PC-9 (cell line): ENCODE results near the gene SLCO2A1. TPM values are rescaled to one million over a fixed set of nuclear protein-coding genes. Genes with fewer than 3 reads are reported as not detected.

Experiments
- BruUV-seq: library from RNA; stranded (reverse); fragments of 400-500 nt; replicated peaks from 2 replicates; lab custom pipeline; 2021; lab: Mats Ljungman, UMichigan
- CTCF ChIA-PET: fragments of 300-600 bp; sonication (Branson Sonifier 250); formaldehyde crosslinking; loops from one replicate; lab custom pipeline; 2022; ENCODE audit warnings: antibody characterized with exemption; lab: Charles Lee
- POLR2A ChIA-PET: fragments of 300-600 bp; sonication (Branson Sonifier 250); formaldehyde crosslinking; loops from one replicate; lab custom pipeline; 2022; ENCODE audit warnings: antibody characterized with exemption; ENCODE audit not compliant: unreplicated experiment; lab: Charles Lee
- DNase-seq, 2 experiments: peaks; one replicate each; pipeline versions ENCODE4 v3.0.0 to v3.0.0-alpha.2; 2015 to 2022; ENCODE audit warnings: mixed read lengths in 1 of 2
- H2AFZ ChIP-seq: fragments of 200-600 bp; sonication (generic); 2 replicates; pipeline ENCODE4 v1.8.1; 2017; ENCODE audit warnings: antibody characterized with exemption
- H3F3A ChIP-seq: fragments of 200-600 bp; sonication (generic); 2 replicates; pipeline ENCODE4 v1.8.1; 2017; ENCODE audit warnings: antibody characterized with exemption, mild to moderate bottlenecking, low read depth; ENCODE audit not compliant: insufficient read depth
- H3K27ac ChIP-seq: fragments of 200-600 bp; sonication (generic); 2 replicates; pipeline ENCODE4 v1.6.1; 2016; ENCODE audit warnings: mixed run types
- H3K27me3 ChIP-seq: fragments of 200-600 bp; sonication (generic); 2 replicates; pipeline ENCODE4 v1.6.1; 2016; ENCODE audit warnings: low read depth, mixed run types; ENCODE audit not compliant: insufficient read depth
- H3K36me3 ChIP-seq: fragments of 200-600 bp; sonication (generic); 2 replicates; pipeline ENCODE4 v1.6.1; 2016; ENCODE audit warnings: low read depth, mixed run types
- H3K4me1 ChIP-seq: fragments of 200-600 bp; sonication (generic); replicated peaks from 2 replicates; pipeline ENCODE4 v1.6.1; 2016; ENCODE audit warnings: mixed run types; ENCODE audit not compliant: insufficient read depth
- H3K4me2 ChIP-seq: fragments of 200-600 bp; sonication (generic); 2 replicates; pipeline ENCODE4 v1.6.1; 2017; ENCODE audit warnings: mixed run types
- H3K4me3 ChIP-seq: fragments of 200-600 bp; sonication (generic); 2 replicates; pipeline ENCODE4 v1.6.1; 2016; ENCODE audit warnings: mixed run types
- H3K79me2 ChIP-seq: fragments of 200-600 bp; sonication (generic); 2 replicates; pipeline ENCODE4 v1.6.1; 2017; ENCODE audit warnings: low read depth, mixed run types
- H3K9me2 ChIP-seq: fragments of 200-600 bp; sonication (generic); 2 replicates; pipeline ENCODE4 v1.8.1; 2017; ENCODE audit warnings: mild to moderate bottlenecking; ENCODE audit not compliant: insufficient read depth
- H3K9me3 ChIP-seq: fragments of 200-600 bp; sonication (generic); 2 replicates; pipeline ENCODE4 v1.8.1; 2016; ENCODE audit warnings: low read depth; ENCODE audit not compliant: insufficient read depth
- H4K20me1 ChIP-seq: fragments of 200-600 bp; sonication (generic); 2 replicates; pipeline ENCODE4 v1.8.1; 2017; ENCODE audit not compliant: insufficient read depth
- EZH2 ChIP-seq: fragments of 200-600 bp; sonication (generic); IDR thresholded peaks from 2 replicates; pipeline ENCODE4 v1.8.0; 2017; ENCODE audit warnings: antibody characterized with exemption, low read depth
- intact Hi-C: fragments of 100-400 bp; cut with micrococcal nuclease; formaldehyde crosslinking; loops from one replicate; pipeline ENCODE4 v1.10.0; 2022; ENCODE audit not compliant: unreplicated experiment
- total RNA-seq: library from RNA; stranded (reverse); gene quantifications from 2 replicates; pipeline ENCODE4 v1.2.3, GENCODE V29; 2021
- TF ChIP-seq, protein P1 (sequence below): fragments of 200-600 bp; sonication (generic); conservative IDR thresholded peaks from 2 replicates; pipeline ENCODE4 v1.6.1; 2017; ENCODE audit warnings: mixed run types, antibody characterized with exemption, mild to moderate bottlenecking, moderate library complexity

Gene SLCO2A1
- total RNA-seq, 1 experiment from 2014 or later: 0.44 TPM

DNA sequence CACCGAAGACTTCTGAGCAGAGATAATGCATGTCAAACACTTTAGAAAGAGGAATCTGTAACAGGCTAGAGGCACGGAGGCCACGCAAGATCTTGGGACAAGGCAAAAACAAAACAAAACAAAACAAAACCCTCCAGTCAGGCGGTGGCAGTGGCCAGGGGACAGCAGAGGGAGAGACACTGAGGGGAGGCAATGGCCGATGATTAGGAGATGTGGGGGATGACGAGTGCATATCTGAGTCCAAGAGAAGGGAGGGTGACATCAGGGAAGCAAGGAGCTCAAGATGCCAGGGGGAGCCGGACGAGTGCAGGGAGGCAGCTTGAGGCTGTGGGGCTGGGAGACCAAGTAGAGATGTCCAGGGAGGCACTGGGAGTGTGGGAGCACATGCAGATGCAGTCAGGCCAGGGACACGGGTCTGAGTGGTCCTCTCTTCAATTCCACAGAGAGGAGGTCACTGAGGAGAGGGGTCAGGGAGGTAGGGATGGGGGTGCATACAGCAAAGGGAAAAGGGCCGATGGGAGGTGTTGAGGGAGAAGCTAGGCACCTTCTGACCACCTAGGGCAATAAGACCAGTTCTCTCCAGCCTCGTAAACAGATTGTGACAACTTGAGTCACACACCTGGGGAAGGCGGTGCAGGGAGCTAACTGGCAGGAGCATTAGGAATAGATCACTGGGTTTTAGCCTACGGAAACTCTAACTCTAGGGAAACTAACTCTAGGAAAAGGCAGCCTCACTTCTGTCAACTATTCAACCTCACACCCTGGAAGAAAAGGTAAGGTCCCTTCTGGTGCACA, 29.6 kb downstream of the SLCO2A1 start:
- Histone ChIP-seq H3K36me3 (no peaks in the 10 kb centered on the region), H4K20me1 (no peaks in the 10 kb centered on the region), H3K9me3 (no peaks in the 10 kb centered on the region), H3K79me2 (no peaks in the 10 kb centered on the region), H3K27me3 (peaks cover 11% of the 10 kb centered on the region; the same call in 1 of the 2 replicates), H2AFZ (no peak overlapping the region), H3F3A (peaks cover 5% of the 10 kb centered on the region; the same call in 1 of the 2 replicates), H3K9me2 (no peaks in the 10 kb centered on the region), H3K4me1 (no peaks in the 10 kb centered on the region), H3K4me3 (no peak overlapping the region), H3K27ac (no peak overlapping the region), H3K4me2 (no peak overlapping the region)
- no TSS peak for BruUV-seq
- CTCF ChIA-PET: no interaction called here
- POLR2A ChIA-PET: no interaction called here
- DNase-seq: no peak
- TF ChIP-seq, protein P1, sequence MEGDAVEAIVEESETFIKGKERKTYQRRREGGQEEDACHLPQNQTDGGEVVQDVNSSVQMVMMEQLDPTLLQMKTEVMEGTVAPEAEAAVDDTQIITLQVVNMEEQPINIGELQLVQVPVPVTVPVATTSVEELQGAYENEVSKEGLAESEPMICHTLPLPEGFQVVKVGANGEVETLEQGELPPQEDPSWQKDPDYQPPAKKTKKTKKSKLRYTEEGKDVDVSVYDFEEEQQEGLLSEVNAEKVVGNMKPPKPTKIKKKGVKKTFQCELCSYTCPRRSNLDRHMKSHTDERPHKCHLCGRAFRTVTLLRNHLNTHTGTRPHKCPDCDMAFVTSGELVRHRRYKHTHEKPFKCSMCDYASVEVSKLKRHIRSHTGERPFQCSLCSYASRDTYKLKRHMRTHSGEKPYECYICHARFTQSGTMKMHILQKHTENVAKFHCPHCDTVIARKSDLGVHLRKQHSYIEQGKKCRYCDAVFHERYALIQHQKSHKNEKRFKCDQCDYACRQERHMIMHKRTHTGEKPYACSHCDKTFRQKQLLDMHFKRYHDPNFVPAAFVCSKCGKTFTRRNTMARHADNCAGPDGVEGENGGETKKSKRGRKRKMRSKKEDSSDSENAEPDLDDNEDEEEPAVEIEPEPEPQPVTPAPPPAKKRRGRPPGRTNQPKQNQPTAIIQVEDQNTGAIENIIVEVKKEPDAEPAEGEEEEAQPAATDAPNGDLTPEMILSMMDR: no peak
- no peak for TF ChIP-seq EZH2
- intact Hi-C loops: no loop called here

DNA sequence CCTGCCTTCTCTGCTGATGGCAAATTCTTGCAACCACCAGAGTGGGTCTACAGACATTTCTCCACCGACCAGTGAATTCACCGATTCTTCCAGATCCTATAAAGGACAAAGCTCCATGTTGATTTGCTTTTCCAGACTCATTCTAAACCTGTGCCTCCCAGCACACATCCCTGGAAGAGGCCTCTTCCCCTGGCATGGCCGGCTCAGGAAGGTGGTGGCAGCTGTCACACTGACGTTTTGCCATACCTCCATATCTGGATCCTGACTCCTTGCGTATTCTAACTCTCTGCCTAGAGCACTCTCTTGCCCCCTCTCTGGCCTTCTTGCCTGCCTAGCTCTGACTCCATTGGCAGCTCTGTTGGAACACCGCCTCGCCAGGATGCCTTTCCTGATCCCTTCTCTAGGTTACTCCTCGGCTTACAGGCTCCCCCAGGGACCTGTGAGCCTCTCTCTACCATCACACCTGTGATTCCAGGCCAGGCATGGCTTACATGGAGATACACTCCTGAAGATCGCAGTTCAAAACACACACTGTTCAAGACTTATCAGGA, 31.0 kb downstream of the SLCO2A1 start:
- BruUV-seq: no TSS peak
- no peak overlapping the region for H3K4me2 ChIP-seq
- ChIA-PET POLR2A (no interaction called here), CTCF (no interaction called here)
- peaks cover 5% of the 10 kb centered on the region; the same call in 1 of the 2 replicates for H3F3A ChIP-seq
- H3K9me2 ChIP-seq: no peaks in the 10 kb centered on the region
- peaks cover 11% of the 10 kb centered on the region; the same call in 1 of the 2 replicates for H3K27me3 ChIP-seq
- H2AFZ ChIP-seq: no peak overlapping the region
- TF ChIP-seq, protein P1: no peak
- TF ChIP-seq EZH2: no peak
- intact Hi-C loops: no loop called here
- H3K9me3 ChIP-seq: no peaks in the 10 kb centered on the region
- no peaks in the 10 kb centered on the region for H4K20me1 ChIP-seq
- no peaks in the 10 kb centered on the region for H3K79me2 ChIP-seq
- no peak for DNase-seq
- no peak overlapping the region for H3K4me3 ChIP-seq
- no peaks in the 10 kb centered on the region for H3K36me3 ChIP-seq
- H3K27ac ChIP-seq: no peak overlapping the region
- no peaks in the 10 kb centered on the region for H3K4me1 ChIP-seq

DNA sequence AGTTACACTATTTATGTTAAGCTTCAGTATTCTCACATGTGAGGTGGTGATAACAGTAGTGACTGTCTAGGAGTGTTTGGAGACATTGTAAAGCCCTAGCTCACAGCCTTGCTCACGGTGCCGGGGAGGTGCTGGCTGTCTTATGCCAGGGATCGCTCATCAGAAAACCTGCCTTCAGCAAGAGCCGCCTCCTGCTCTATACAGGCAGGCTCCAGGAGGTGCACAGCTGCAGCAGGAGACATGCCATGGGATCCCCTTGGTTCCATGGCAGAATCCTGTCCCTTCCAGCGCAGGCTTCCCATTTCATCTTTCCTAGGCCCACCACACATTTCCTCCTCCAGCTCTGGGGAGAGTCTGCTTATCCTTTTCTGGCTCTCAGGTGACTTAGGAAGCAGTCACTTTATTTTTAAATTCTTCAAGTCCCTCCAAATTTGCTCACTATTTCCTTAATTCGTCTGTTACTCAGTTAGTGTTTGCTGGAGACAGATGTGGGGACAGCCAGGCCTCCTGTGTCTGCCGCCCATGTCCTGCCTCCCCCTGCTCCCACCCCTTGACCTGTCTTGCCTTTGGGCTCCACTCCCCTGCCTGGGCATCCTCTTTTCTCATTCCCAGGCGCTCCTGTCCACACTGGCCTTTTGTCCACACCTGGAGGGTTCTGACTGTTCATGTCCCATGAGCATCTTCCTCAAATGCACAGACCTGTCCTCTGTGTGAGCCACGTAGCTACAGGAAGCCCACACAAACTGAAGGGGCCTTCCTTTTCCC, 31.7 kb downstream of the SLCO2A1 start:
- Histone ChIP-seq H2AFZ (no peak overlapping the region), H3K9me2 (no peaks in the 10 kb centered on the region), H3K4me3 (no peak overlapping the region), H3K79me2 (no peaks in the 10 kb centered on the region), H4K20me1 (no peaks in the 10 kb centered on the region), H3K9me3 (no peaks in the 10 kb centered on the region), H3K27me3 (peaks cover 11% of the 10 kb centered on the region; the same call in 1 of the 2 replicates), H3F3A (peaks cover 5% of the 10 kb centered on the region; the same call in 1 of the 2 replicates), H3K36me3 (no peaks in the 10 kb centered on the region), H3K27ac (no peak overlapping the region), H3K4me2 (no peak overlapping the region), H3K4me1 (no peaks in the 10 kb centered on the region)
- ChIA-PET POLR2A (interaction anchor here (0.6 kb wide), 1 partner anchor 589 kb away, joined by 4 read pairs; no protein-coding TSS in a partner anchor), CTCF (no interaction called here)
- intact Hi-C loops: no loop called here
- no TSS peak for BruUV-seq
- no peak for DNase-seq
- TF ChIP-seq, protein P1: no peak
- no peak for TF ChIP-seq EZH2
